ENCODE data around the gene C11orf52.

The C11orf52 gene

DNA sequence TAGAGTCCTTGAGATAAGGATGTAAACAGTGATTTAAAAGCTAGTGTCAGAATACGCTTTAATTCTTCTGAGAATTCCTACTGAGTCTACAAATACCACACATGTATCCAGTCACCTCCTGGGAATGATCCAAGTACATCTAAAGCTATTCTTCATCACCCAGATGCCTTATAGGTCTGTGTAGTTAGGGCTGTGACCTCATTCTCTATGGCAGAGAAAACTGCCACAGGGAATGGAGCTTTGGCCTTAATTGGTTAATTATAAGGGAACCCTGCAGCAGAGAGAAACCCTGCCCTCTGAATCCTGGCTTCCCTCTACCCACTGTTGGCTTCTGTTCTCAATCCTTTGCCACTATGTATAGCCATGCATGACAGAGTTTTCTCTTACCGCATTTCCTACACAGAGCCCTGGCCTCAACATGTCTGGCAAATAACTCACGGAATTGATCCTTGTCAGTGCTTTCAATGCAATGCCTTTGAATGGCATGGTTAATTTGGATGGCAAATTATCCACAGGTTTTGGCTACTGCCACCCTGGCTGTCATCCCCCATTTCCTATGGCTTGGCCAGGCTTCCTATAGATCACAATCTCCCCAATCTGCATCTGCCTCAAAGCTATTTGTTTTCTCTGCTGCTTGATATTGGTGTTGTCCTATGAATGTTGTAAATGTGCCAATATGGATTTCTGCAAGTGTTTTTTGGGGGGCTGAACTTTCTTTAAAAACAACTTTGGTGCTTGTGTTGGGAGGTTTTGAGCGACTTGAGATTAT lies 21.3 kb downstream of the C11orf52 start:
- DNase-seq, result no peak

GRCh38 chr11:111941963-111942362 lies 23.2 kb downstream of the C11orf52 start:
- no peak for DNase-seq

GRCh38 chr11:111942829-111943228 lies 24.1 kb downstream of the C11orf52 start:
- DNase-seq, result no peak

DNA sequence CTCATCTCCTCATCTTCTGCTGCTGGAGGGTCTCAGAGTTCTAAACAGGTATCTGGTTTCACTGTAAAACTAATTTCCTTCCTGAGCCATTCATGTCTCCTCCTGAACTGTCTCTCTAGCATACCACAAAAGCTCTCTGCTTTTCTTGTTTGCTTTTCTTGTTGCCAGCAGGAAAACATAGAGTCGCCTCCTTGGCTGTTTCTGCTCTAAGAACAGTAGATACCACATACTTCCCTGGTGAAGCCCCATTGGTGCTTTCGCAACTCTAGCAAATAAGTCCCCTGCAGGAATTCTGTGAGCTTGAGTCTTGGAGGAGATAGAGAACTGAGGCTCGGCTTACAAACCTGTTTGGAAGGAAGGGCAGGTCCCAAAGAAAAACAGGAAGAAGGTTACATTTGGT lies 25.4 kb downstream of the C11orf52 start:
- no peak for DNase-seq

DNA sequence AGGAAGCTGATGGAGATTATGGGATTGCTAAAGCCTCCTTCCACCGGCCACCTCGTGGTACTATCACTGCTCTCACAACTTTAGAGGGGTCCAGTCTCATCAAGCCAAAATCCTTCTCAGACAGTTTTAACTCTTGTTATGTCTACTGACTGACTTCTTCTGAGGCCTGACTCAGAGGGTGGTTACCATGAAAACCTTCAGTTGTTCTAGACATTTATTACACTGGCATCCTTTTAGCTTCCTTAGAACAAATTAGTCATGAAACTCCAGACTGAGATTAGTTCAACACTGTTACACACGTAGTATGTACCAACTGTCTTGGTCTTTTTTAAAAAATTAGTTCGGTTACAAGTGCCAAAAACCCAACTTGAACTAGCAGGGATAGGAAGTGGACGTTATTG lies 25.9 kb downstream of the C11orf52 start:
- DNase-seq, result no peak

DNA sequence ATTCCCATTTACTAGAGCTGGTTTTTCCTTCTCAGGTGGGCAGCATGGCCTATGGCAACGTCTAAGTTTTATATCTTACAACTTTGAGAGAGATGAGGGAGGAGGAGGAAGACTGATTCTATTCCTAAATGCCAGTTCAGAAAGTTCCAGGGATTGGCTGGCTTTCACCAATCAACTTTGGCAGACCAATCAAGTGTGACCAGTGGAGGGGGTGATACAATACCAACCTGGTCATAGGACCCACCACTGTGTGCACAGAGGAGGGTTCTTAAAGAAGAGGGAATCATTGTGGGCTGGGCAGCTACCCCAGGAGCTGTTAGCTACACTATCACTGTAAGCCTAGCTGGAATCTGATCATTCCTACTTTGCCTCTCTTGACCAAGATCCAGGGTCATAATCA lies 26.5 kb downstream of the C11orf52 start:
- DNase-seq, result no peak

DNA sequence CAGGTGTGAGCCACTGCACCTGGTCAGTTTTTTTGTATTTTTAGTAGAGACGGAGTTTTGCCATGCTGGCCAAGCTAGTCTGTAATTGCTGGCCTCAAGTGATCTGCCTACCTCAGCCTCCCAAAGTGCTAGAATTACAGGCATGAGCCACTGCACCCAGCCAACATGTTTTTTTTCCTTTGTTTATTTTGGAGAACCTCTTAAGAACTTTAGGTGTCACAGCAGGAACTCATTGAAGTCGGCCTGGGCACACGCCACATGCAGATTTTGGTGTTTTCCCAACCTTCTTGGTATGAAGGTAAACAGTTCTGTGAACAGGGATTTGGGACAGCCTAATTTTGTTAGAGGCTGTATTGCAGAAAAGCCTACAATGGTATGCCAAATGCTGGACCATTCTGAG lies 27.8 kb downstream of the C11orf52 start:
- DNase-seq, result no peak

- no peak for DNase-seq
Measured at GRCh38 chr11:111947143-111947542, 28.4 kb downstream of the C11orf52 start.

DNA sequence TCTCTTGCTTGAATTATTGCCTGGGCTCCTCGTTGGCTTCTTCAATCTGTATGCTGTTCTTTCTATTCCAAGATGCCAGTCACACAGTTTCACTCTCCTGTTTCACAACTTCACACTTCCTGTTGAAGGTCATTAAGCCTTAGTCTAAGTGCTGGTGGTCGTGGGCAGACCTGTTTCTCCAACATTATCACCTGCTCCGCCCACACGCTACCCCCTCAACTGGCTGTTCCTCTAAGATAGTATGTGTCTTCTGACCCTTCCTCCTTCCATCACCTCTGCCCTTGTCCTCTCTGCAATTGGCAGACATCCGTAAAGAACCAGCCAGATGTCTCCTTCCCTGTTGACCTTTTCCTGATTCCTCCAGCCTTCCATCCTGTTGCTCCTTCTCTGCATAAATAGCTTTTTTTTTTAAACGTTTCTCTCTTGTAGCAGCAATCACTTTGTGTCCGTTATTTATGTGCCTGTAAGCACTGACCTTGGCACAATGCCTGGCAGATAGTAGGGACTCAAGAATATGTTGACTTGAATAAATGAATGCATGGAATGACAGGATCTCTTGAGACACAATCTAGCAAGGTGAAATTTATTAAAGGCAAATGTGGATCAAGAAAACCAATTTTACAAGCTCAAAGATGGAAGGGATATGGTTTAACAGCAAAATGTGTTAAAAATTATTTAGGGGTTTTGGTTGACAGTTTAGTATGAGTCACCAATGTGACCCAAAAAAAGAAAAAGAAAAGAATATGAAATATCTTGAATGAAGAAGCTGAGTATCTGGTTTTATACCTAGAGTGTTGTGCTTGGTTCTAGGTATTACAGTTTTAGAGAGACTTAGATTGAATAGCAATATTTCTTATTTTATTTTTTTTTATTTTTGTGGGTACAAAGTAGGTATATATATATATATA lies 31.1 kb downstream of the C11orf52 start:
- DNase-seq, result no peak

- DNase-seq, result no peak
Measured at GRCh38 chr11:111951565-111951964, 32.9 kb downstream of the C11orf52 start.

- DNase-seq, result no peak
Measured at GRCh38 chr11:111954154-111954553, 35.4 kb downstream of the C11orf52 start.

- DNase-seq, result peak; percentile 37 to 73
Measured at GRCh38 chr11:111957663-111958444, 39.1 kb downstream of the C11orf52 start.

DNA sequence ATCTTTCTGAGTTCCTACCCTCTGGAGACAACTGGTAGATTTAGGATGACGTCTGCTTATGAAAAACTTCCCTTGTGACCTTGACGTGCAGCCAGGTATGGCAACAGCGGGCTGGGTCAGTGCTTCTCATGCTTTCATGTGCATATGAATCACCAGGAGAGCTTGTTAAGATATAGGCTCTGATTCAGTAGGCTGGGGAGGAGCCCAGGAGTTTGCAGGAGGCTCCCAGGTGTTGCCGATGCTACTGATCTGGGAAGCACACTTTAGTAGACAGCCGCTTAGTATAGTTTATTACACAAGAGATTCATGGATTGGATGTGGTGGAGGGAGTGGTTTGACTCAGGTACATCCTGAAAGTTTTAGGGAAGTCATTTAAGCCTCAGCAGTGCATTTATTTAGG lies 42.2 kb downstream of the C11orf52 start:
- no peak for DNase-seq

DNA sequence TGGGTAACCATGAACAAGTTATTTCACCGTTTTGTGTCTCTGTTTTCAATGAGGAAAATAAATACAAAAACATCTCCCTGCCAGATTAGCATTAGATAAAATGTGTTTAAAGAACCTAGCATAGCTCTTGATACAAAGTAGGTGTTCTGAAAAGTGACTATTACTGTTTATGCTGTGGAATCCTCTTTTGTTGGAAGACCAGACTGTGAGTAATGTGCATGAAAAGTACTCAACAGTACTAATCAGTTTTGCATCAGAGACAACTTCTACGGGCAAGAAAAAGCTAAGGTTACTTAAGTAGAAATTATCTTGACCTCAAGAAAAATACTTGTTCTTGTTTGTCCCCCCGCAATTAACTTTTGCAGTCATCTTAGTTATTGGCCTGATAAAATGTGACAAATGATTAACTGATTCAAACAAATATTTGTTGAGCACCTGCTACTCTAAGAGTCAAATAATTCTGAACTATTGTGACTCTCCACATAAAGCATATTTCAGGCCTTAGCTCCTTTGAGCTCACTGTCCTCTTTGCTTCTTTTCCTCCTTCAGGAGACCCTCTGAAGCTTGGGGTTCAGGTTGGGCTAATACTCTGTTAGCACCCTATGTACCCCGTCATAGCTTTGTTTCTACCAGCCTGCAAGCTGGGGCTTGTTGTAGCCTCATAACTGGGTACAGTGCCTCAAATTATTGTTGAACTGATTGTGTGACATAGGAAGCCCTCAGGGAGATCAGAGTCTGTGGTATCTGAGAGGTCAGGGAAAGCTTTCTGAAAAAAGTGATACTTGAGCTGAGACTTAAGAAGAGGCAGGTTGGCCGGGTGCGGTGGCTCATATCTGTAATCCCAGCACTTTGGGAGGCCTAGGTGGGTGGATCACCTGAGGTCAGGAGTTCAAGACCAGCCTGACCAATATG lies 42.9 kb downstream of the C11orf52 start:
- DNase-seq, result no peak

DNA sequence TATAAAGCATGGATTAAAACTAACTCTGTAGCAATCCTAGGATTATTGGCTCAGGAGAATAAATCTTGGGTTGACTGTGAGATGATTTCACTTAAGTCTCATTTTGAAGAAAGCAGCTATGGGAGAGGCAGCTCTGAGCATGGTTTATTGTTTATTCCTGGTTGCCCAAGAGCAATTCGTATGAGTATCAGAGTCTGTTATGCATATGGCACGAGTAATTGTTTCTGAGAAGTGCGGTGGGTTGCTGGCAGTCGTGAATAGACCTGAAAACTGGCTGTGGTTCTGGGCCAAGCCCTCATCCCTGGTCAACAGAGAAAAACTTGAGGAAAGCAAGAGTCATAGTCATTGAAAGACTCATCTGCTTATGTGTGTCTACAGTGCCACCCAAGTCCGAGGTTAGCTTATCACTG lies 45.2 kb downstream of the C11orf52 start:
- DNase-seq, result no peak

DNA sequence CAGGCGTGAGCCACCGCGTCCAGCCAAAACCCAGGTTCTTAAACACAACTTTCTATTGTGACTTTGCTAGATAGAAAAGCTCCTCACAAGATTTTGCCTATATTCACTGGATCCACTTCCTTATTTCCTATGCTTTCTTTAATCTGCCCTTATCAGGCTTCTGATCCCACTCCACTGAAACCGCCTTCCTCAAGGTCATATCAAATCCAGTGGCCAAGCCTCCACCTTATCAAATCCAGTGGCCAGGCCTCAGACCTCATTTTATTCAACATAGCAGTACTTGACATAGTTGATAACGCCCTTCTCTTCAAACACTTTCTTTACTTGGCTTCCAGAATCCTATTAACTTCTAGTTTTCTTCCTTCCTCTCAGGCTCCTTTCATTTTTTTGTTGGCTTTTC lies 48.0 kb downstream of the C11orf52 start:
- no peak for DNase-seq

DNA sequence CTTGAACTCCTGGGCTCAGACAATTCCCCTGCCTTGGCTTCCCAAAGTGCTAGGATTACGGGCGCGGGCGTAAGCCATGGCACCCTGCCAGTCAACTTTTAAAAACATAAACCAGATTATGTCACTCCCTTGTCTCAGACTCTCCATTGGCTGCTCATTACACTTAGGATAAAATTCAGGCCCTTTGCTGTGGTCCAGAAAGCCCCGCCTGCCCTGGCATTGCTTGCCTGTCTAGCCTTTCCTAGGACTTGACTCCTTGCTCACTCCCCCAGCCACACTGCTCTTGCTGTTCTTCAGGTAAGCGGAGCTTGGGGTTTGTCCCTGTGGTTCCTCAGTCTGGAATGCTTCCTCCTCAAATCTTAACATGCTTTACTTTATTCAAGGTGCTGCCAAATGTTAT lies 48.9 kb downstream of the C11orf52 start:
- DNase-seq, result no peak

GRCh38 chr11:111969344-111969743 lies 50.6 kb downstream of the C11orf52 start:
- no peak for DNase-seq

- no peak for DNase-seq
Measured at GRCh38 chr11:111974446-111974845, 55.7 kb downstream of the C11orf52 start.

GRCh38 chr11:111975076-111975806 lies 56.5 kb downstream of the C11orf52 start:
- no peak for DNase-seq

- DNase-seq, result no peak
Measured at GRCh38 chr11:111976119-111976766, 57.5 kb downstream of the C11orf52 start.

Measured in SHP77 (cell line).